ENCODE measurements around the gene HOXA3.

HOXA3 gene

DNA sequence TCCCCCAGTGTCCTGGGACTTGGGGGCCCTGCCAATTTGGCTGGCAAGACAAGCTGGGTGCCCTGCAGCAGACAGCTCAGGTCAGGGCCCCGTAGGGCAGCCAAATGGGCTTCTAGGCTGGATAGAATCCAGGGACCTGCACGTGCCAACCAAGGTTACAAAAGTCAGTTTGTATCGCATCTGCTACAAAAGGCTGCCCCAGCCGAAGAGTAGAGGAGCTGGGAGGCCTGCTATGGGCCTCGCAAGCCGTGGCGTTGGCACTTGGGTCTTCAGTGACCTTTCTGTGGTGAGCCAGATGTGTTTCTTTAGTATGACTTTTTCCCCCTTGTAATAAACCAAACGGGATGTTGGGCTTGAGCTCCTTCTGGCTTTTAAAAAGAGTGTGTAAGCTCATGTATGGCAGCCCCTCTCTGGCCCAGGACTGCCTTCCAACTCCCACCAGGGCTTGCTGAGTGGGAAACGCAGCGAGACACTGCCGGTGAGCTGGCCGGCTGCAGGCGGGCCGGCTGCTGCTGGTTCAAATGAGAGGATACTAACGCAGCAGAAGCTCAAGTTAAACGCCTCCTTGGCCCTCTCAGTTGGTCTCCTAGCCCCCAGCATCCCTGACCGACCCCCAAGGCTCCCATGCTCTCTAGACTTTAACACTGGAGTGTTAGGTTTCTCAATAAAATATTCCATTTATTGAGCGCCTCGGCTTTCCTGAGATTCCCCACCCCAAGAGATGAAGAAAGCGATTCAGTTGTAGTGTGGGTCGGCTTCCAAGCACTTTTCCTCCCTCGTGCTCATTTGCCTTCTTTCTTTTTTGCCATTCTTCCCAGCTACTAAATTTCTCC is 24.8 kb upstream of the HOXA3 start:
- H3K36me3 Mint-ChIP-seq (ENCODE audit: low read depth), result peaks cover 2% of the 10 kb centered on the region
- no peak overlapping the region for H3K4me3 Mint-ChIP-seq
- peaks cover 6% of the 10 kb centered on the region for H3K4me1 Mint-ChIP-seq (ENCODE audit: low read depth)
- no peak overlapping the region for H3K27ac Mint-ChIP-seq
- DNase-seq (ENCODE audit: low spot score), result no peak
- H3K9me3 Mint-ChIP-seq, result no peaks in the 10 kb centered on the region
- peaks cover 65% of the 10 kb centered on the region for H3K27me3 Mint-ChIP-seq (ENCODE audit: low read depth)

- no peak for DNase-seq (ENCODE audit: low spot score)
- Mint-ChIP-seq H3K36me3 (ENCODE audit: low read depth) (peaks cover 6% of the 10 kb centered on the region), H3K27ac (no peak overlapping the region), H3K4me3 (no peak overlapping the region), H3K27me3 (ENCODE audit: low read depth) (peaks cover 66% of the 10 kb centered on the region), H3K4me1 (ENCODE audit: low read depth) (peaks cover 8% of the 10 kb centered on the region), H3K9me3 (no peaks in the 10 kb centered on the region)
These were observed 24.1 kb upstream of the HOXA3 start for GRCh38 chr7:27176524-27176845.

- Mint-ChIP-seq H3K4me3 (no peak overlapping the region), H3K36me3 (ENCODE audit: low read depth) (peaks cover 6% of the 10 kb centered on the region), H3K27ac (no peak overlapping the region), H3K4me1 (ENCODE audit: low read depth) (peaks cover 8% of the 10 kb centered on the region), H3K27me3 (ENCODE audit: low read depth) (peaks cover 67% of the 10 kb centered on the region), H3K9me3 (no peaks in the 10 kb centered on the region)
- DNase-seq (ENCODE audit: low spot score), result no peak
These were observed 23.5 kb upstream of the HOXA3 start for GRCh38 chr7:27175626-27176523.

GRCh38 chr7:27174874-27175625 is 22.7 kb upstream of the HOXA3 start:
- Mint-ChIP-seq H3K27me3 (ENCODE audit: low read depth) (peaks cover 71% of the 10 kb centered on the region), H3K4me1 (ENCODE audit: low read depth) (peaks cover 8% of the 10 kb centered on the region), H3K36me3 (ENCODE audit: low read depth) (peaks cover 6% of the 10 kb centered on the region), H3K9me3 (no peaks in the 10 kb centered on the region), H3K4me3 (no peak overlapping the region), H3K27ac (peak overlapping the region; percentile 69)
- no peak for DNase-seq (ENCODE audit: low spot score)

GRCh38 chr7:27173956-27174873 is 21.8 kb upstream of the HOXA3 start, which contains the start of gene HOXA10:
Gene HOXA10, minus strand, starts transcription at chr7:27174320. Its CDS starts 14 bp downstream, at chr7:27174306.
- no peaks in the 10 kb centered on the region for H3K9me3 Mint-ChIP-seq
- H3K4me1 Mint-ChIP-seq (ENCODE audit: low read depth), result peaks cover 2% of the 10 kb centered on the region
- no peak within 1 kb of the TSS for H3K4me3 Mint-ChIP-seq
- no peak for DNase-seq (ENCODE audit: low spot score)
- H3K27ac Mint-ChIP-seq, result peak within 1 kb of the TSS; percentile 69
- H3K36me3 Mint-ChIP-seq (ENCODE audit: low read depth), result peaks cover 6% of the 10 kb centered on the region
- peaks cover 68% of the 10 kb centered on the region for H3K27me3 Mint-ChIP-seq (ENCODE audit: low read depth)

DNA sequence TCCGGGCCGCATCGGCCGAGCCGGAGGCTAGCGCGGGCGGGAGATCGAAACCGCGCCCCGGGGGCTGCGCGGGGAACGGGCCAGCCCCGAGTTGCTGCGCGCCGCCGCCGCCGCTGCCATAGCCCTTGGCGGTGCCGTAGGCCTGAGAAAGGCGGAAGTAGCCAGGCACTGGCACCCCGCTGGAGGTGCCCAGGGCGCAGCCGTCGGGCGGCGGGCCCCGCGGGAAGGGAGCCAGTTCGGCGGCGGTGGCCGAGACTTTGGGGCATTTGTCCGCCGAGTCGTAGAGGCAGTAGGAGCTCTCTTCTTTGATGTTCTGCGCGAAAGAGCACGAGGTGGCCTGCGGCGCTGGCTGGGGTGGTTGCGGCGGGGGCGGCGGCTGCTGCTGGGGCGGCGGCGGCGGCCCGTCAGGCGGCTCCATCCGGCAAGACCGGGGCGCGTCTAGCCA is 21.1 kb upstream of the HOXA3 start:
- no peak for DNase-seq (ENCODE audit: low spot score)
- peaks cover 8% of the 10 kb centered on the region for H3K36me3 Mint-ChIP-seq (ENCODE audit: low read depth)
- H3K27me3 Mint-ChIP-seq (ENCODE audit: low read depth), result peaks cover 70% of the 10 kb centered on the region
- no peak overlapping the region for H3K27ac Mint-ChIP-seq
- H3K9me3 Mint-ChIP-seq, result no peaks in the 10 kb centered on the region
- peaks cover 4% of the 10 kb centered on the region for H3K4me1 Mint-ChIP-seq (ENCODE audit: low read depth)
- no peak overlapping the region for H3K4me3 Mint-ChIP-seq

- no peaks in the 10 kb centered on the region for H3K9me3 Mint-ChIP-seq
- H3K4me3 Mint-ChIP-seq, result no peak overlapping the region
- peaks cover 5% of the 10 kb centered on the region for H3K4me1 Mint-ChIP-seq (ENCODE audit: low read depth)
- no peak overlapping the region for H3K27ac Mint-ChIP-seq
- peaks cover 70% of the 10 kb centered on the region for H3K27me3 Mint-ChIP-seq (ENCODE audit: low read depth)
- peaks cover 8% of the 10 kb centered on the region for H3K36me3 Mint-ChIP-seq (ENCODE audit: low read depth)
- no peak for DNase-seq (ENCODE audit: low spot score)
These were observed 20.6 kb upstream of the HOXA3 start for GRCh38 chr7:27172823-27173510.

- Mint-ChIP-seq H3K36me3 (ENCODE audit: low read depth) (peaks cover 8% of the 10 kb centered on the region), H3K27me3 (ENCODE audit: low read depth) (peaks cover 70% of the 10 kb centered on the region), H3K9me3 (no peaks in the 10 kb centered on the region), H3K4me3 (peak overlapping the region; percentile 55), H3K27ac (peak overlapping the region; percentile 85), H3K4me1 (ENCODE audit: low read depth) (peaks cover 5% of the 10 kb centered on the region)
- no peak for DNase-seq (ENCODE audit: low spot score)
These were observed 20.0 kb upstream of the HOXA3 start for GRCh38 chr7:27172315-27172774.

DNA sequence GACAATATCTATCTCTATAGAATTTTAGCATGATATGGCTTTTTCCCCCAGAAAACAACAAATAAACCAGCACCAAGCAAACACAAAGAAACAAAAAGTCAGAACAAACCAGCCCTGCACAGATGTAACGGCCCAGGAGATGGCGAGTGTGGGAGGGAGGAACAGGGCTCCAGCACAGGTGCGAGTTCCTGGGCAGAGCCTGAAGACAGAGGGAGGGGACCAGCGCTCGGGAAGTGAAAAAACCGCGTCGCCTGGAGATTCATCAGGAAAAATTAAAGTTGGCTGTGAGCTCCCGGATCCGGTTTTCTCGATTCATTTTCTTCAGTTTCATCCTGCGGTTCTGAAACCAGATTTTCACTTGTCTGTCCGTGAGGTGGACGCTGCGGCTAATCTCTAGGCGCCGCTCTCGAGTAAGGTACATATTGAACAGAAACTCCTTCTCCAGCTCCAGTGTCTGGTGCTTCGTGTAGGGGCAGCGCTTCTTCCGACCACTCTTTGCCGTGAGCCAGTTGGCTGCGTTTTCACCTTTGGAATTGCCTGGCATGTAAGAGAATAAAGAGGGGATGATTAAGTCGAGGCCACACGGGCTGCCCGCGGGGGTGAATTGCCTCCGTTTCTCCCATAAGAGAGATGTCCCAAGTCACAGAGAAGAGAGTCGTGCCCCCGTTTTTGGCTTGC is 19.4 kb upstream of the HOXA3 start:
- H3K4me1 Mint-ChIP-seq (ENCODE audit: low read depth), result peaks cover 5% of the 10 kb centered on the region
- DNase-seq (ENCODE audit: low spot score), result no peak
- peaks cover 8% of the 10 kb centered on the region for H3K36me3 Mint-ChIP-seq (ENCODE audit: low read depth)
- peak overlapping the region; percentile 85 for H3K27ac Mint-ChIP-seq
- H3K4me3 Mint-ChIP-seq, result peak overlapping the region; percentile 55
- H3K9me3 Mint-ChIP-seq, result no peaks in the 10 kb centered on the region
- peaks cover 76% of the 10 kb centered on the region for H3K27me3 Mint-ChIP-seq (ENCODE audit: low read depth)

DNA sequence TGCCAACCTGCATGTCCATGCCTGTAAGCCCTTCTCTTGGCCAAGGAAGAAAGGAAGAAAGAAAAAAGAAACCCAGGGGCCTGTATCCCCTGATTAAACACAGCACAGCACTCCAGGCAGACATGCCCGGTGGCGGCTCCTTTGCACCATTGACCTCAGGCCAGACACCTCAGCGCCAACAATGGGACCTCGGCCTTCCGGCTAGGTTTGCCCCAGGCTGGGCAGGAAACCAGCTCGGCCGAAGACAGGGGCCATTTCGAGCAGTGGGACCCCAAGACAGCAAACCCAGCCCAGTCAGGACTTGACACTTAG is 18.9 kb upstream of the HOXA3 start:
- H3K36me3 Mint-ChIP-seq (ENCODE audit: low read depth), result peaks cover 8% of the 10 kb centered on the region
- peaks cover 76% of the 10 kb centered on the region for H3K27me3 Mint-ChIP-seq (ENCODE audit: low read depth)
- H3K4me3 Mint-ChIP-seq, result no peak overlapping the region
- peaks cover 5% of the 10 kb centered on the region for H3K4me1 Mint-ChIP-seq (ENCODE audit: low read depth)
- H3K27ac Mint-ChIP-seq, result no peak overlapping the region
- H3K9me3 Mint-ChIP-seq, result no peaks in the 10 kb centered on the region
- DNase-seq (ENCODE audit: low spot score), result no peak

GRCh38 chr7:27170426-27171324 is 18.3 kb upstream of the HOXA3 start:
- H3K27ac Mint-ChIP-seq, result no peak overlapping the region

More at GRCh38 chr7:27170426-27171324, 18.3 kb upstream of the HOXA3 start:
- H3K4me1 Mint-ChIP-seq (ENCODE audit: low read depth), result peaks cover 5% of the 10 kb centered on the region
- DNase-seq (ENCODE audit: low spot score), result no peak
- H3K9me3 Mint-ChIP-seq, result no peaks in the 10 kb centered on the region
- H3K27me3 Mint-ChIP-seq (ENCODE audit: low read depth), result peaks cover 77% of the 10 kb centered on the region
- peaks cover 8% of the 10 kb centered on the region for H3K36me3 Mint-ChIP-seq (ENCODE audit: low read depth)
- no peak overlapping the region for H3K4me3 Mint-ChIP-seq
